Measurements from ENCODE around the gene TTLL5.

Gene TTLL5

DNA sequence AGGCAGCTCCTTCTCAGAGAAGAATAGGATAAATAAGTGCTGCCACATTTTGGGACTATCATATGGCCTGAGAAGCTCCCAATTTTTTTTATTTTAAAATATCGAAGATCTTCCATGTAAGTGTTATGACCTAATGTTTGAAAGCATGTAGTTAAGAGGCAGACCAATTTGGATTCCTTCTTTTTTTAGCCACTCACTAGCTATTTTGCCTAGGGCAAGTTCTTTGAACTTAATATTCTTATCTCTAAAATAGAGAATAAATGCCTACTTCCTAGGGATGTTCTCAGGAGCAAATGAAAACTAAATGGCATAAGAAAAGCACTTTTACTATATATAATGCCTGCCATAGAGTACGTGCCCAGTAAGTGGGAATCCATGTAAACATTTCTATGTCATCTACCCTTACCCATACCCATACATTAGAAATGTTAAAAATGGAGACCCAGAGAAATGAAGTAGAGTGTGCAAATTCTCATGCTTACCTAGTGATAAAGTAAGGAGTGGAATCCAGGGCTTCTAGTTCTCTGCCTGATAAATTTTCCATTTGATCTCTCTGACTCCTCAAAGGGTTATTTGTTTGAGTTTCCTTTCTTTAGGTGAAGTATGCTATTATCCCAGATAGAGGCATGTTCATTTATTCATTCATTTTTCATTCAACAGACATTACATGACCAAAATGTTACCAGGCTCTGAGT, 172.4 kb downstream of the TTLL5 start:
- no peak overlapping the region for H3K27ac ChIP-seq
- no peak overlapping the region for H2AFZ ChIP-seq (ENCODE audit: low read depth)
- peaks cover 10% of the 10 kb centered on the region for H3K4me1 ChIP-seq (ENCODE audit: low read depth, poor library complexity, severe bottlenecking)
- TF ChIP-seq, protein P1, sequence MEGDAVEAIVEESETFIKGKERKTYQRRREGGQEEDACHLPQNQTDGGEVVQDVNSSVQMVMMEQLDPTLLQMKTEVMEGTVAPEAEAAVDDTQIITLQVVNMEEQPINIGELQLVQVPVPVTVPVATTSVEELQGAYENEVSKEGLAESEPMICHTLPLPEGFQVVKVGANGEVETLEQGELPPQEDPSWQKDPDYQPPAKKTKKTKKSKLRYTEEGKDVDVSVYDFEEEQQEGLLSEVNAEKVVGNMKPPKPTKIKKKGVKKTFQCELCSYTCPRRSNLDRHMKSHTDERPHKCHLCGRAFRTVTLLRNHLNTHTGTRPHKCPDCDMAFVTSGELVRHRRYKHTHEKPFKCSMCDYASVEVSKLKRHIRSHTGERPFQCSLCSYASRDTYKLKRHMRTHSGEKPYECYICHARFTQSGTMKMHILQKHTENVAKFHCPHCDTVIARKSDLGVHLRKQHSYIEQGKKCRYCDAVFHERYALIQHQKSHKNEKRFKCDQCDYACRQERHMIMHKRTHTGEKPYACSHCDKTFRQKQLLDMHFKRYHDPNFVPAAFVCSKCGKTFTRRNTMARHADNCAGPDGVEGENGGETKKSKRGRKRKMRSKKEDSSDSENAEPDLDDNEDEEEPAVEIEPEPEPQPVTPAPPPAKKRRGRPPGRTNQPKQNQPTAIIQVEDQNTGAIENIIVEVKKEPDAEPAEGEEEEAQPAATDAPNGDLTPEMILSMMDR (conservative IDR thresholded peaks at IDR 0.05; ENCODE audit: low read depth, low read length): no peak
- no peaks in the 10 kb centered on the region for H3K79me2 ChIP-seq (ENCODE audit: insufficient read depth, low read depth)
- no peaks in the 10 kb centered on the region for H3K27me3 ChIP-seq (ENCODE audit: insufficient read depth, low read depth)
- no peak overlapping the region for H3K9ac ChIP-seq
- H3K36me3 ChIP-seq (ENCODE audit: insufficient read depth): no peaks in the 10 kb centered on the region
- no peak overlapping the region for H3K4me3 ChIP-seq (IDR thresholded peaks at IDR 0.05; ENCODE audit: insufficient read depth, low read depth, low read length)
- no peak overlapping the region for H3K4me2 ChIP-seq
- no peaks in the 10 kb centered on the region for H4K20me1 ChIP-seq (ENCODE audit: insufficient read depth)

DNA sequence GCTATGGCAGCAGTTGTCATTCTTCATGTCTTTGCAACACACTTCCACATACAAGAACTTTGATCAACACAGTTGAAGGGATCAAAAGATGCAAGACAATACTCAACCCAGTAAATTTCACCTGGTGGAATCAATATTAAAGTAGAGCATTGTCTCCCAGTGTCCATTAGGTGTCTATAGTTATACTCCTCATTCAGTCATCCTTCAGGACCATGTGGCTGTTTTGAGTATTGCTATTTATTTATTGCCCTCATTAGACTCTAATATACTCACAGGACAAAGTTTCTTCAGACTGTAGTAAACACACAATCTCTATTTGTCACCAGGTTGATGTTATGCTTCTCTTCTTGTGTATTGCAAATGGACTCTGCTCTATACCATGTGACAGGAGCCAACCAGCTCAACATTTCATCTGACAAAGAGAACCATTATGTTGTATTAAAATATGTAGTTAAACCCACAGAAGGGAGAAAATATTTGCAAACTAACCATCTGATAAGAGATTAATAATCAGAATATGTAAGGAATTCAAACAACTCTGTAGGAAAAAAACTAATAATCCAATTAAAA, 174.2 kb downstream of the TTLL5 start:
- H3K27ac ChIP-seq: no peak overlapping the region
- no peak overlapping the region for H3K4me2 ChIP-seq
- H3K9ac ChIP-seq: no peak overlapping the region
- H3K4me1 ChIP-seq (ENCODE audit: low read depth, poor library complexity, severe bottlenecking): peaks cover 10% of the 10 kb centered on the region
- TF ChIP-seq, protein P1 (conservative IDR thresholded peaks at IDR 0.05; ENCODE audit: low read depth, low read length): no peak
- H4K20me1 ChIP-seq (ENCODE audit: insufficient read depth): no peaks in the 10 kb centered on the region
- no peaks in the 10 kb centered on the region for H3K27me3 ChIP-seq (ENCODE audit: insufficient read depth, low read depth)
- no peaks in the 10 kb centered on the region for H3K79me2 ChIP-seq (ENCODE audit: insufficient read depth, low read depth)
- no peaks in the 10 kb centered on the region for H3K36me3 ChIP-seq (ENCODE audit: insufficient read depth)
- H3K4me3 ChIP-seq (IDR thresholded peaks at IDR 0.05; ENCODE audit: insufficient read depth, low read depth, low read length): no peak overlapping the region
- H2AFZ ChIP-seq (ENCODE audit: low read depth): no peak overlapping the region

DNA sequence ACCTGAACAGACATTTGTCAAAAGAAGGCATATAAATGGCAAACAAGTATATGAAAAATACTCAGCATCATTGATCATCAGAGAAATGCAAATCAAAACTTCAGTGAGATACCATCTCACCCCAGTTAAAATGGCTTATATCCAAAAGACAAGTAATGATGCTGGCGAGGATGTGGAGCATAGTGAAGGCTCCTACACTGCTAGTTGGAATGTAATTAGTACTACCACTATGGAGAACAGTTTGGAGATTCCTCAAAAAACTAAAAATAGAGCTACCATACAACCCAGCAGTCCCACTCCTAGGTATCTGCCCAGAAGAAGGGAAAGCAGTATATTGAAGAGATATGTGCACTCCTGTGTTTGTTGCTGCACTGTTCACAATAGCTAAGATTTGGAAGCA, 174.7 kb downstream of the TTLL5 start:
- Histone ChIP-seq H2AFZ (ENCODE audit: low read depth) (no peak overlapping the region), H3K27ac (no peak overlapping the region), H3K27me3 (ENCODE audit: insufficient read depth, low read depth) (no peaks in the 10 kb centered on the region), H3K9ac (no peak overlapping the region), H3K4me3 (IDR thresholded peaks at IDR 0.05; ENCODE audit: insufficient read depth, low read depth, low read length) (no peak overlapping the region), H3K36me3 (ENCODE audit: insufficient read depth) (no peaks in the 10 kb centered on the region), H3K79me2 (ENCODE audit: insufficient read depth, low read depth) (no peaks in the 10 kb centered on the region), H3K4me2 (no peak overlapping the region), H4K20me1 (ENCODE audit: insufficient read depth) (no peaks in the 10 kb centered on the region), H3K4me1 (ENCODE audit: low read depth, poor library complexity, severe bottlenecking) (peaks cover 10% of the 10 kb centered on the region)
- TF ChIP-seq, protein P1 (conservative IDR thresholded peaks at IDR 0.05; ENCODE audit: low read depth, low read length): no peak

DNA sequence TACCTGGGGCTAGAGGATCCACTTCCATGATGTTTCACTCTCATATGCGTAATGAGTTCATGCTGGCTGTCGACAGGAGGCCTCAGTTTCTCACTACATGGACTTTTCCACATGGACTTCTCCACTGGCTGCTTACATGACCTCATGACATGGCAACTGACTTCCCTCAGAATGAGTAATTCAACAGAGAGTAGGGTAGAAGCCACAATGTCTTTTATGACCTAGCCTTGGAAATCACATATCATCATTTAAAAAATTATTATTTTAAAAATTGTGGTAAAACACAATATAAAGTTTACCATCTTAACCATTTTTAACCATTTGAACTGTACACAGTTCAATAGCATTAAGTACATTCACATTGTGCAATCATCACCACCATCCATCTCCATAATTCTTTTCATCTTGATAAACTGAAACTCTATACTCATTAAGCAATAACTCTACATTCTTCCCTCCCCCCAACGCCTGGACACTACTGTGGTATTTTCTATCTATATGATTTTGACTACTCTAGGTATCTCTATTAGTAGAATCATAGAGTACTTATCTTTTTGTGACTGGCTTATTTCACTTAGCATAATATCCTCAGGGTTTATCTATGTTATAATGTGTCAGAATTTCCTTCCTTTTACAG, 176.2 kb downstream of the TTLL5 start:
- H3K36me3 ChIP-seq (ENCODE audit: insufficient read depth): no peaks in the 10 kb centered on the region
- no peaks in the 10 kb centered on the region for H3K79me2 ChIP-seq (ENCODE audit: insufficient read depth, low read depth)
- H2AFZ ChIP-seq (ENCODE audit: low read depth): no peak overlapping the region
- no peak overlapping the region for H3K9ac ChIP-seq
- H3K4me2 ChIP-seq: no peak overlapping the region
- H3K27ac ChIP-seq: no peak overlapping the region
- no peaks in the 10 kb centered on the region for H3K4me1 ChIP-seq (ENCODE audit: low read depth, poor library complexity, severe bottlenecking)
- TF ChIP-seq, protein P1 (conservative IDR thresholded peaks at IDR 0.05; ENCODE audit: low read depth, low read length): no peak
- H3K4me3 ChIP-seq (IDR thresholded peaks at IDR 0.05; ENCODE audit: insufficient read depth, low read depth, low read length): no peak overlapping the region
- no peaks in the 10 kb centered on the region for H4K20me1 ChIP-seq (ENCODE audit: insufficient read depth)
- H3K27me3 ChIP-seq (ENCODE audit: insufficient read depth, low read depth): no peaks in the 10 kb centered on the region

All from KMS-11 (cell line).